ENCODE data around the gene PRDM5. TPM values are rescaled to one million over a fixed set of nuclear protein-coding genes. Genes with fewer than 3 reads are reported as not detected.

Gene PRDM5
- total RNA-seq, 1 donor from 2014 or later = not detected

GRCh38 chr4:120843849-120844527 lies 78.5 kb downstream of the PRDM5 start:
- Mint-ChIP-seq H3K27ac (no peak overlapping the region), H3K4me3 (no peak overlapping the region), H3K36me3 (ENCODE audit: low read depth) (no peaks in the 10 kb centered on the region), H3K4me1 (ENCODE audit: low read depth) (peaks cover 7% of the 10 kb centered on the region), H3K9me3 (no peaks in the 10 kb centered on the region), H3K27me3 (ENCODE audit: insufficient read depth) (peaks cover 2% of the 10 kb centered on the region)
- no peak for DNase-seq (ENCODE audit: low spot score)
- intact Hi-C loops (cut with micrococcal nuclease) = loop anchor here (2.0 kb wide), 1 partner anchor 23 kb away; no protein-coding TSS in a partner anchor

GRCh38 chr4:120842031-120842430 lies 80.5 kb downstream of the PRDM5 start:
- Mint-ChIP-seq H3K4me3 (no peak overlapping the region), H3K36me3 (ENCODE audit: low read depth) (no peaks in the 10 kb centered on the region), H3K27ac (no peak overlapping the region), H3K9me3 (no peaks in the 10 kb centered on the region), H3K27me3 (ENCODE audit: insufficient read depth) (no peaks in the 10 kb centered on the region), H3K4me1 (ENCODE audit: low read depth) (peaks cover 7% of the 10 kb centered on the region)
- no peak for DNase-seq (ENCODE audit: low spot score)
- intact Hi-C loops (cut with micrococcal nuclease) = no loop called here

GRCh38 chr4:120841580-120841979 lies 80.9 kb downstream of the PRDM5 start:
- Mint-ChIP-seq H3K27ac (no peak overlapping the region), H3K4me3 (no peak overlapping the region), H3K27me3 (ENCODE audit: insufficient read depth) (no peaks in the 10 kb centered on the region), H3K4me1 (ENCODE audit: low read depth) (peaks cover 7% of the 10 kb centered on the region), H3K9me3 (no peaks in the 10 kb centered on the region), H3K36me3 (ENCODE audit: low read depth) (no peaks in the 10 kb centered on the region)
- intact Hi-C loops (cut with micrococcal nuclease) = no loop called here
- no peak for DNase-seq (ENCODE audit: low spot score)

GRCh38 chr4:120839974-120840751 lies 82.4 kb downstream of the PRDM5 start:
- H3K4me1 Mint-ChIP-seq (ENCODE audit: low read depth) = peaks cover 7% of the 10 kb centered on the region
- intact Hi-C loops (cut with micrococcal nuclease) = no loop called here
- no peak for DNase-seq (ENCODE audit: low spot score)
- no peak overlapping the region for H3K27ac Mint-ChIP-seq
- no peaks in the 10 kb centered on the region for H3K27me3 Mint-ChIP-seq (ENCODE audit: insufficient read depth)
- H3K4me3 Mint-ChIP-seq = no peak overlapping the region
- no peaks in the 10 kb centered on the region for H3K36me3 Mint-ChIP-seq (ENCODE audit: low read depth)
- no peaks in the 10 kb centered on the region for H3K9me3 Mint-ChIP-seq

- Mint-ChIP-seq H3K9me3 (peaks cover 2% of the 10 kb centered on the region), H3K27ac (no peak overlapping the region), H3K36me3 (ENCODE audit: low read depth) (no peaks in the 10 kb centered on the region), H3K4me3 (no peak overlapping the region), H3K4me1 (ENCODE audit: low read depth) (peaks cover 3% of the 10 kb centered on the region), H3K27me3 (ENCODE audit: insufficient read depth) (no peaks in the 10 kb centered on the region)
- intact Hi-C loops (cut with micrococcal nuclease) = no loop called here
- DNase-seq (ENCODE audit: low spot score) = no peak
Observed at GRCh38 chr4:120839334-120839973, 83.1 kb downstream of the PRDM5 start.

GRCh38 chr4:120838784-120839183 lies 83.7 kb downstream of the PRDM5 start:
- no peaks in the 10 kb centered on the region for H3K4me1 Mint-ChIP-seq (ENCODE audit: low read depth)
- intact Hi-C loops (cut with micrococcal nuclease) = no loop called here
- H3K27me3 Mint-ChIP-seq (ENCODE audit: insufficient read depth) = no peaks in the 10 kb centered on the region
- no peak overlapping the region for H3K27ac Mint-ChIP-seq
- H3K4me3 Mint-ChIP-seq = no peak overlapping the region
- no peaks in the 10 kb centered on the region for H3K36me3 Mint-ChIP-seq (ENCODE audit: low read depth)
- DNase-seq (ENCODE audit: low spot score) = no peak
- peaks cover 4% of the 10 kb centered on the region for H3K9me3 Mint-ChIP-seq

GRCh38 chr4:120837656-120838055 lies 84.9 kb downstream of the PRDM5 start:
- H3K4me3 Mint-ChIP-seq = no peak overlapping the region
- no peak for DNase-seq (ENCODE audit: low spot score)
- intact Hi-C loops (cut with micrococcal nuclease) = no loop called here
- H3K27ac Mint-ChIP-seq = no peak overlapping the region
- H3K4me1 Mint-ChIP-seq (ENCODE audit: low read depth) = no peaks in the 10 kb centered on the region
- H3K27me3 Mint-ChIP-seq (ENCODE audit: insufficient read depth) = no peaks in the 10 kb centered on the region
- H3K36me3 Mint-ChIP-seq (ENCODE audit: low read depth) = no peaks in the 10 kb centered on the region
- H3K9me3 Mint-ChIP-seq = peaks cover 4% of the 10 kb centered on the region

GRCh38 chr4:120835342-120835741 lies 87.2 kb downstream of the PRDM5 start:
- Mint-ChIP-seq H3K27me3 (ENCODE audit: insufficient read depth) (peaks cover 5% of the 10 kb centered on the region), H3K27ac (no peak overlapping the region), H3K4me3 (no peak overlapping the region), H3K4me1 (ENCODE audit: low read depth) (no peaks in the 10 kb centered on the region), H3K36me3 (ENCODE audit: low read depth) (no peaks in the 10 kb centered on the region), H3K9me3 (peaks cover 4% of the 10 kb centered on the region)
- intact Hi-C loops (cut with micrococcal nuclease) = no loop called here
- no peak for DNase-seq (ENCODE audit: low spot score)

GRCh38 chr4:120830204-120830603 lies 92.3 kb downstream of the PRDM5 start:
- Mint-ChIP-seq H3K4me3 (no peak overlapping the region), H3K9me3 (peaks cover 4% of the 10 kb centered on the region), H3K27ac (no peak overlapping the region), H3K36me3 (ENCODE audit: low read depth) (no peaks in the 10 kb centered on the region), H3K4me1 (ENCODE audit: low read depth) (no peaks in the 10 kb centered on the region), H3K27me3 (ENCODE audit: insufficient read depth) (peaks cover 8% of the 10 kb centered on the region)
- DNase-seq (ENCODE audit: low spot score) = no peak
- intact Hi-C loops (cut with micrococcal nuclease) = no loop called here

GRCh38 chr4:120829113-120829831 lies 93.3 kb downstream of the PRDM5 start:
- H3K36me3 Mint-ChIP-seq (ENCODE audit: low read depth) = no peaks in the 10 kb centered on the region
- no peaks in the 10 kb centered on the region for H3K4me1 Mint-ChIP-seq (ENCODE audit: low read depth)
- H3K27ac Mint-ChIP-seq = no peak overlapping the region
- H3K27me3 Mint-ChIP-seq (ENCODE audit: insufficient read depth) = peaks cover 8% of the 10 kb centered on the region
- H3K9me3 Mint-ChIP-seq = peaks cover under 1% of the 10 kb centered on the region
- H3K4me3 Mint-ChIP-seq = no peak overlapping the region
- DNase-seq (ENCODE audit: low spot score) = no peak
- intact Hi-C loops (cut with micrococcal nuclease) = no loop called here

GRCh38 chr4:120826853-120827252 lies 95.7 kb downstream of the PRDM5 start:
- H3K9me3 Mint-ChIP-seq = no peaks in the 10 kb centered on the region
- H3K4me3 Mint-ChIP-seq = no peak overlapping the region
- DNase-seq (ENCODE audit: low spot score) = no peak
- H3K27me3 Mint-ChIP-seq (ENCODE audit: insufficient read depth) = peaks cover 6% of the 10 kb centered on the region
- intact Hi-C loops (cut with micrococcal nuclease) = no loop called here
- H3K36me3 Mint-ChIP-seq (ENCODE audit: low read depth) = no peaks in the 10 kb centered on the region
- H3K27ac Mint-ChIP-seq = no peak overlapping the region
- no peaks in the 10 kb centered on the region for H3K4me1 Mint-ChIP-seq (ENCODE audit: low read depth)

- no peak for DNase-seq (ENCODE audit: low spot score)
- Mint-ChIP-seq H3K9me3 (no peaks in the 10 kb centered on the region), H3K27ac (no peak overlapping the region), H3K27me3 (ENCODE audit: insufficient read depth) (peaks cover 6% of the 10 kb centered on the region), H3K36me3 (ENCODE audit: low read depth) (no peaks in the 10 kb centered on the region), H3K4me3 (no peak overlapping the region), H3K4me1 (ENCODE audit: low read depth) (no peaks in the 10 kb centered on the region)
- intact Hi-C loops (cut with micrococcal nuclease) = no loop called here
Observed at GRCh38 chr4:120826449-120826848, 96.1 kb downstream of the PRDM5 start.

- Mint-ChIP-seq H3K27ac (no peak overlapping the region), H3K36me3 (ENCODE audit: low read depth) (no peaks in the 10 kb centered on the region), H3K4me1 (ENCODE audit: low read depth) (no peaks in the 10 kb centered on the region), H3K4me3 (no peak overlapping the region), H3K9me3 (no peaks in the 10 kb centered on the region), H3K27me3 (ENCODE audit: insufficient read depth) (peaks cover 3% of the 10 kb centered on the region)
- DNase-seq (ENCODE audit: low spot score) = no peak
- intact Hi-C loops (cut with micrococcal nuclease) = no loop called here
Observed at GRCh38 chr4:120824946-120825345, 97.6 kb downstream of the PRDM5 start.

All from activated T-helper 1 cell treated with anti-CD3 and anti-CD28 coated beads, Interleukin-12 subunit alpha, Interleukin-12 subunit beta, Interleukin-2, Interleukin-4 antibody, amounts not matched to agents 30 ng/mL and 10 ng/mL and 1 ng/mL, durations not matched to agents 14 hours and 24 hours and 36 hours (primary cell).